NCI-H1092 (cell line): Measurements from ENCODE around the gene CYP8B1.

ENCODE experiments used
- DNase-seq: peaks from one replicate; lab custom pipeline; 2025; lab: John Stamatoyannopoulos, UW

Gene CYP8B1

GRCh38 chr3:42852441-42852840 is 23.2 kb downstream of the CYP8B1 start:
- no peak for DNase-seq

GRCh38 chr3:42851228-42851834 is 24.3 kb downstream of the CYP8B1 start:
- no peak for DNase-seq

- no peak for DNase-seq
Measured at GRCh38 chr3:42850263-42850662, 25.4 kb downstream of the CYP8B1 start.

GRCh38 chr3:42849017-42849416 is 26.7 kb downstream of the CYP8B1 start:
- DNase-seq: no peak

- no peak for DNase-seq
Measured at GRCh38 chr3:42847731-42848130, 27.9 kb downstream of the CYP8B1 start.

GRCh38 chr3:42846685-42847522 is 28.8 kb downstream of the CYP8B1 start:
- DNase-seq: no peak

- no peak for DNase-seq
Measured at GRCh38 chr3:42844815-42845214, 30.9 kb downstream of the CYP8B1 start.

- no peak for DNase-seq
Measured at GRCh38 chr3:42844412-42844713, 31.3 kb downstream of the CYP8B1 start.

GRCh38 chr3:42843713-42844411 is 31.8 kb downstream of the CYP8B1 start:
- no peak for DNase-seq

- DNase-seq: no peak
Measured at GRCh38 chr3:42841332-42841731, 34.3 kb downstream of the CYP8B1 start.

- peak; percentile 20 for DNase-seq
Measured at GRCh38 chr3:42839616-42840015, 36.1 kb downstream of the CYP8B1 start.

GRCh38 chr3:42838571-42838970 is 37.1 kb downstream of the CYP8B1 start:
- DNase-seq: no peak

- no peak for DNase-seq
Measured at GRCh38 chr3:42836150-42837123, 39.2 kb downstream of the CYP8B1 start.

- DNase-seq: peak; percentile 48
Measured at GRCh38 chr3:42831321-42831713, 44.4 kb downstream of the CYP8B1 start.

GRCh38 chr3:42830437-42831320 is 45.0 kb downstream of the CYP8B1 start:
- DNase-seq: peak; percentile 42

- no peak for DNase-seq
Measured at GRCh38 chr3:42829628-42830436, 45.8 kb downstream of the CYP8B1 start.

- no peak for DNase-seq
Measured at GRCh38 chr3:42829083-42829627, 46.5 kb downstream of the CYP8B1 start.

- no peak for DNase-seq
Measured at GRCh38 chr3:42827654-42828053, 48.0 kb downstream of the CYP8B1 start.

GRCh38 chr3:42827023-42827422 is 48.7 kb downstream of the CYP8B1 start:
- no peak for DNase-seq

- no peak for DNase-seq
Measured at GRCh38 chr3:42826141-42826540, 49.5 kb downstream of the CYP8B1 start.
